SK-N-SH (cell line): ENCODE results near the gene TNRC6B. TPM values are rescaled to one million over a fixed set of nuclear protein-coding genes. Genes with fewer than 3 reads are reported as not detected.

ENCODE experiments used
- CTCF ChIA-PET: fragments of 300-600, 350-600 bp; formaldehyde crosslinking; extraction: SDS; loops from one replicate; lab custom pipeline; 2021; lab: Yijun Ruan, JAX
- POLR2A ChIA-PET: fragments of 350-600 bp; sonication (Branson Sonifier 250); formaldehyde crosslinking; extraction: SDS; loops from one replicate; lab custom pipeline; 2020; ENCODE audit warnings: antibody characterized with exemption, inconsistent platforms; lab: Yijun Ruan, JAX
- DNase-seq: peaks from one replicate; pipeline ENCODE4 v3.0.0; 2012
- H2AFZ ChIP-seq: fragments of 200-600 bp; sonication (generic); 2 replicates; pipeline ENCODE4 v1.8.1; 2016; ENCODE audit warnings: antibody characterized with exemption, mild to moderate bottlenecking, low read depth
- H3F3A ChIP-seq: fragments of 200-600 bp; sonication (generic); replicated peaks from 2 replicates; pipeline ENCODE3; 2016; ENCODE audit warnings: antibody characterized with exemption, mild to moderate bottlenecking; ENCODE audit not compliant: insufficient read depth
- H3K27ac ChIP-seq, 2 experiments: fragments of 200-500 bp in 1 of 2; fragments of 200-600 bp in 1 of 2; sonication (Bioruptor generic) in 1 of 2; sonication (generic), shearing (Covaris generic) in 1 of 2; 2 replicates each; pipeline versions ENCODE4 v1.5.1 to v1.6.1; 2014 to 2016; ENCODE audit warnings: low read depth in 2 of 2, inconsistent platforms in 1 of 2, low read length in 1 of 2, mild to moderate bottlenecking in 1 of 2, mixed read lengths in 1 of 2
- H3K27me3 ChIP-seq: fragments of 200-600 bp; sonication (generic), shearing (Covaris generic); 2 replicates; pipeline ENCODE4 v1.6.1; 2016; ENCODE audit warnings: mixed run types; ENCODE audit not compliant: insufficient read depth
- H3K36me3 ChIP-seq, 2 experiments: fragments of 200-500 bp in 1 of 2; fragments of 200-600 bp in 1 of 2; sonication (Bioruptor generic) in 1 of 2; sonication (generic) in 1 of 2; replicated peaks in 1 of 2; 2 replicates each; pipeline versions ENCODE3 to v1.5.1; 2014 to 2016; ENCODE audit warnings: low read length in 1 of 2, mild to moderate bottlenecking in 1 of 2; ENCODE audit not compliant: insufficient read depth in 2 of 2, control insufficient read depth in 1 of 2
- H3K4me1 ChIP-seq, 2 experiments: fragments of 200-500 bp in 1 of 2; fragments of 200-600 bp in 1 of 2; sonication (Bioruptor generic) in 1 of 2; sonication (generic), shearing (Covaris generic) in 1 of 2; 2 replicates each; pipeline versions ENCODE4 v1.5.1 to v1.6.1; 2014 to 2016; ENCODE audit warnings: low read depth in 1 of 2, low read length in 1 of 2, mixed run types in 1 of 2; ENCODE audit not compliant: insufficient read depth in 2 of 2, control insufficient read depth in 1 of 2
- H3K4me2 ChIP-seq: fragments of 200-600 bp; sonication (generic), shearing (Covaris generic); 2 replicates; pipeline ENCODE4 v1.6.1; 2017; ENCODE audit warnings: mixed run types
- H3K4me3 ChIP-seq, 2 experiments: fragments of 200-500 bp in 1 of 2; fragments of 200-600 bp in 1 of 2; sonication (Bioruptor generic) in 1 of 2; sonication (generic), shearing (Covaris generic) in 1 of 2; 2 replicates each; pipeline versions ENCODE4 v1.5.1 to v1.8.1; 2014 to 2016; ENCODE audit warnings: low read depth in 2 of 2, inconsistent platforms in 1 of 2, low read length in 1 of 2, mild to moderate bottlenecking in 1 of 2, mixed read lengths in 1 of 2, moderate library complexity in 1 of 2
- H3K79me2 ChIP-seq: fragments of 200-600 bp; sonication (generic); 2 replicates; pipeline ENCODE4 v1.8.1; 2017; ENCODE audit warnings: mild to moderate bottlenecking; ENCODE audit not compliant: insufficient read depth
- H3K9ac ChIP-seq: fragments of 200-600 bp; sonication (generic); 2 replicates; pipeline ENCODE4 v1.6.1; 2017; ENCODE audit warnings: mixed run types
- H3K9me2 ChIP-seq: fragments of 200-600 bp; sonication (generic); 2 replicates; pipeline ENCODE4 v1.6.1; 2017; ENCODE audit warnings: mixed run types
- H3K9me3 ChIP-seq: fragments of 200-600 bp; sonication (generic); 2 replicates; pipeline ENCODE4 v1.6.1; 2017; ENCODE audit warnings: mixed run types, mild to moderate bottlenecking, moderate library complexity
- H4K20me1 ChIP-seq: fragments of 200-600 bp; sonication (generic); 2 replicates; pipeline ENCODE4 v1.6.1; 2017; ENCODE audit warnings: mild to moderate bottlenecking, mixed run types; ENCODE audit not compliant: insufficient read depth
- ELF1 ChIP-seq: IDR thresholded peaks from 2 replicates; pipeline ENCODE4 v1.4.0; 2012
- EP300 ChIP-seq, 2 experiments: IDR thresholded peaks; 2 replicates each; pipeline versions ENCODE4 v1.4.0 to v1.6.1; 2012; ENCODE audit warnings: borderline replicate concordance in 1 of 2, low read depth in 1 of 2, low read length in 1 of 2
- EZH2phosphoT487 ChIP-seq: fragments of 200-600 bp; sonication (generic); IDR thresholded peaks from 2 replicates; pipeline ENCODE4 v1.6.1; 2017; ENCODE audit warnings: low read depth, mixed run types, mild to moderate bottlenecking, antibody characterized with exemption, moderate library complexity, borderline replicate concordance
- FOSL2 ChIP-seq: IDR thresholded peaks from 2 replicates; pipeline ENCODE4 v1.4.0; 2012; ENCODE audit warnings: low read depth, mild to moderate bottlenecking, moderate library complexity, borderline replicate concordance
- FOXJ3 ChIP-seq: sonication (generic); formaldehyde crosslinking; IDR thresholded peaks from 2 replicates; pipeline ENCODE4 v1.5.1; 2020; ENCODE audit warnings: mild to moderate bottlenecking, missing genetic modification reagents
- FOXM1 ChIP-seq: IDR thresholded peaks from 2 replicates; pipeline ENCODE4 v1.4.0; 2012; ENCODE audit warnings: low read depth, mild to moderate bottlenecking
- MXI1 ChIP-seq: IDR thresholded peaks from 2 replicates; pipeline ENCODE4 v1.6.1; 2012; ENCODE audit warnings: mild to moderate bottlenecking, low read depth, low read length, improper control_type of control experiment
- RAD21 ChIP-seq: IDR thresholded peaks from 2 replicates; pipeline ENCODE4 v1.6.1; 2012; ENCODE audit warnings: mild to moderate bottlenecking, low read length
- RCOR1 ChIP-seq: fragments of 150-350 bp; IDR thresholded peaks from 2 replicates; pipeline ENCODE4 v1.6.1; 2017; ENCODE audit warnings: antibody characterized with exemption, low read length
- RFX5 ChIP-seq: IDR thresholded peaks from 2 replicates; pipeline ENCODE4 v1.6.1; 2012; ENCODE audit warnings: mild to moderate bottlenecking, improper control_type of control experiment, low read length
- SIN3A ChIP-seq: IDR thresholded peaks from 2 replicates; pipeline ENCODE4 v1.6.1; 2012; ENCODE audit warnings: low read depth, mild to moderate bottlenecking, low read length, moderate library complexity, borderline replicate concordance
- TAF1 ChIP-seq: IDR thresholded peaks from 2 replicates; pipeline ENCODE4 v1.6.1; 2012; ENCODE audit warnings: low read depth, mild to moderate bottlenecking, low read length, moderate library complexity, borderline replicate concordance
- TCF12 ChIP-seq: IDR thresholded peaks from 2 replicates; pipeline ENCODE4 v1.4.0; 2012
- TEAD4 ChIP-seq: IDR thresholded peaks from 2 replicates; pipeline ENCODE4 v1.4.0; 2012; ENCODE audit warnings: mild to moderate bottlenecking, borderline replicate concordance; ENCODE audit not compliant: insufficient read depth
- USF1 ChIP-seq: IDR thresholded peaks from 2 replicates; pipeline ENCODE4 v1.4.0; 2012; ENCODE audit warnings: low read depth, borderline replicate concordance
- YY1 ChIP-seq: IDR thresholded peaks from 2 replicates; pipeline ENCODE4 v1.4.0; 2012; ENCODE audit warnings: low read depth, mild to moderate bottlenecking
- WGBS: methylation state at CpG from one replicate; pipeline ENCODE4 v1.1.6; 2017; ENCODE audit warnings: low lambda C conversion rate; 5-methylcytosine and 5-hydroxymethylcytosine counted together
- polyA plus RNA-seq, 3 experiments: library from polyadenylated mRNA; depleted of rRNA; stranded (reverse); fragments of >200 nt; gene quantifications; 2 replicates each; pipeline ENCODE4 v1.2.3, GENCODE V29; 2012
- TF ChIP-seq, protein P1 (sequence below): IDR thresholded peaks from 2 replicates; pipeline ENCODE4 v1.6.1; 2012; ENCODE audit warnings: mild to moderate bottlenecking, low read depth, low read length, moderate library complexity
- TF ChIP-seq, protein P2 (sequence below): fragments of 200-600 bp; sonication (generic); IDR thresholded peaks from 2 replicates; pipeline ENCODE4 v1.6.1; 2017; ENCODE audit warnings: antibody characterized with exemption, mild to moderate bottlenecking, moderate library complexity

The TNRC6B gene
- polyA plus RNA-seq, 1 of the 3 experiments (the other 2 are of a cell fraction) = 1.2 TPM

DNA sequence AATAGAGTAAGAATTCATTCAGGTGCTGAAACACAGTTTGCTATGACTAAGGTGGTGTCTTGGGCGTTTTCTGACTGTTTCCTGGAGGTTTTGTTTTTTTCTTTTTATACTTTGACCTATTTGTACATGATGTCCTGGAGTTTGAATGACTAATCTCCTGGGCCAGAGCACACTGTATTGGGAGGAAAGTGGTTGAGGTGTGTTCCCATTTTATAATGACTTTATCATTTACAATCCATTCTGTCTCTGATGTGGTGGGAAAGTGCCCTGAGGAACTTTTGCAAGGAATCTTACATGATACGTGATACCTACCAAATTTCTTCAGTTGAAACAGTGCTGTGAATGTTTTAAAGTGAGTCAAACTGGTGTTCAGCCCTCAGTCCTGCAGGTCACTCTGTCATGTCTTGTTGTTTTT is 80.8 kb downstream of the TNRC6B start:
- no peaks in the 10 kb centered on the region for H3K4me1 ChIP-seq
- H3K79me2 ChIP-seq = peaks cover 5% of the 10 kb centered on the region; the same call in 1 of the 2 replicates
- no peaks in the 10 kb centered on the region for H3K9me2 ChIP-seq
- no peak overlapping the region for H2AFZ ChIP-seq
- no peak overlapping the region for H3K4me3 ChIP-seq
- H3K9me3 ChIP-seq = no peaks in the 10 kb centered on the region
- H4K20me1 ChIP-seq = peaks cover 8% of the 10 kb centered on the region; the same call in 1 of the 2 replicates
- TF ChIP-seq MXI1 = no peak
- TF ChIP-seq, protein P1, sequence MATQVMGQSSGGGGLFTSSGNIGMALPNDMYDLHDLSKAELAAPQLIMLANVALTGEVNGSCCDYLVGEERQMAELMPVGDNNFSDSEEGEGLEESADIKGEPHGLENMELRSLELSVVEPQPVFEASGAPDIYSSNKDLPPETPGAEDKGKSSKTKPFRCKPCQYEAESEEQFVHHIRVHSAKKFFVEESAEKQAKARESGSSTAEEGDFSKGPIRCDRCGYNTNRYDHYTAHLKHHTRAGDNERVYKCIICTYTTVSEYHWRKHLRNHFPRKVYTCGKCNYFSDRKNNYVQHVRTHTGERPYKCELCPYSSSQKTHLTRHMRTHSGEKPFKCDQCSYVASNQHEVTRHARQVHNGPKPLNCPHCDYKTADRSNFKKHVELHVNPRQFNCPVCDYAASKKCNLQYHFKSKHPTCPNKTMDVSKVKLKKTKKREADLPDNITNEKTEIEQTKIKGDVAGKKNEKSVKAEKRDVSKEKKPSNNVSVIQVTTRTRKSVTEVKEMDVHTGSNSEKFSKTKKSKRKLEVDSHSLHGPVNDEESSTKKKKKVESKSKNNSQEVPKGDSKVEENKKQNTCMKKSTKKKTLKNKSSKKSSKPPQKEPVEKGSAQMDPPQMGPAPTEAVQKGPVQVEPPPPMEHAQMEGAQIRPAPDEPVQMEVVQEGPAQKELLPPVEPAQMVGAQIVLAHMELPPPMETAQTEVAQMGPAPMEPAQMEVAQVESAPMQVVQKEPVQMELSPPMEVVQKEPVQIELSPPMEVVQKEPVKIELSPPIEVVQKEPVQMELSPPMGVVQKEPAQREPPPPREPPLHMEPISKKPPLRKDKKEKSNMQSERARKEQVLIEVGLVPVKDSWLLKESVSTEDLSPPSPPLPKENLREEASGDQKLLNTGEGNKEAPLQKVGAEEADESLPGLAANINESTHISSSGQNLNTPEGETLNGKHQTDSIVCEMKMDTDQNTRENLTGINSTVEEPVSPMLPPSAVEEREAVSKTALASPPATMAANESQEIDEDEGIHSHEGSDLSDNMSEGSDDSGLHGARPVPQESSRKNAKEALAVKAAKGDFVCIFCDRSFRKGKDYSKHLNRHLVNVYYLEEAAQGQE = no peak
- TF ChIP-seq ELF1 = no peak
- no peak for TF ChIP-seq EZH2phosphoT487
- no peaks in the 10 kb centered on the region for H3K27me3 ChIP-seq
- CTCF ChIA-PET = interaction anchor here (1.6 kb wide), 1 partner anchor 89 kb away, joined by 5 read pairs; no protein-coding TSS in a partner anchor
- no peak overlapping the region for H3K9ac ChIP-seq
- H3F3A ChIP-seq = no peaks in the 10 kb centered on the region
- no peak overlapping the region for H3K4me2 ChIP-seq
- 0 out of 4 replicates have a peak overlapping the region, but pooled peaks of 1 of the 2 experiments have one; percentile 9 for H3K27ac ChIP-seq
- POLR2A ChIA-PET = no interaction called here
- DNase-seq = no peak
- WGBS = 66% methylated on average over 2 of the region's 2 CpGs
- no peaks in the 10 kb centered on the region for H3K36me3 ChIP-seq

GRCh38 chr22:40261783-40262182 is 84.1 kb downstream of the TNRC6B start:
- peaks cover 8% of the 10 kb centered on the region; the same call in 1 of the 2 replicates for H4K20me1 ChIP-seq
- 85% methylated on average over 5 of the region's 21 CpGs for WGBS
- TF ChIP-seq FOXJ3 (CRISPR knock-in tag) = no peak
- TF ChIP-seq, protein P1 = no peak
- no peak for TF ChIP-seq TEAD4
- no peak for TF ChIP-seq EP300 (IDR thresholded peaks at IDR 0.05; ENCODE audit: borderline replicate concordance in 1 of 2, low read depth in 1 of 2, low read length in 1 of 2)
- TF ChIP-seq FOSL2 = no peak
- TF ChIP-seq TAF1 = no peak
- TF ChIP-seq FOXM1 = no peak
- TF ChIP-seq RAD21 = no peak
- TF ChIP-seq SIN3A = no peak
- TF ChIP-seq TCF12 = no peak
- TF ChIP-seq, protein P2, sequence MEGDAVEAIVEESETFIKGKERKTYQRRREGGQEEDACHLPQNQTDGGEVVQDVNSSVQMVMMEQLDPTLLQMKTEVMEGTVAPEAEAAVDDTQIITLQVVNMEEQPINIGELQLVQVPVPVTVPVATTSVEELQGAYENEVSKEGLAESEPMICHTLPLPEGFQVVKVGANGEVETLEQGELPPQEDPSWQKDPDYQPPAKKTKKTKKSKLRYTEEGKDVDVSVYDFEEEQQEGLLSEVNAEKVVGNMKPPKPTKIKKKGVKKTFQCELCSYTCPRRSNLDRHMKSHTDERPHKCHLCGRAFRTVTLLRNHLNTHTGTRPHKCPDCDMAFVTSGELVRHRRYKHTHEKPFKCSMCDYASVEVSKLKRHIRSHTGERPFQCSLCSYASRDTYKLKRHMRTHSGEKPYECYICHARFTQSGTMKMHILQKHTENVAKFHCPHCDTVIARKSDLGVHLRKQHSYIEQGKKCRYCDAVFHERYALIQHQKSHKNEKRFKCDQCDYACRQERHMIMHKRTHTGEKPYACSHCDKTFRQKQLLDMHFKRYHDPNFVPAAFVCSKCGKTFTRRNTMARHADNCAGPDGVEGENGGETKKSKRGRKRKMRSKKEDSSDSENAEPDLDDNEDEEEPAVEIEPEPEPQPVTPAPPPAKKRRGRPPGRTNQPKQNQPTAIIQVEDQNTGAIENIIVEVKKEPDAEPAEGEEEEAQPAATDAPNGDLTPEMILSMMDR = no peak
- TF ChIP-seq YY1 = no peak
- TF ChIP-seq RCOR1 = no peak
- TF ChIP-seq RFX5 = no peak
- TF ChIP-seq USF1 = no peak

More at GRCh38 chr22:40261783-40262182, 84.1 kb downstream of the TNRC6B start:
- CTCF ChIA-PET = no interaction called here
- Histone ChIP-seq H3K4me3 (no peak overlapping the region), H3K27me3 (no peaks in the 10 kb centered on the region), H2AFZ (no peak overlapping the region), H3K4me1 (no peaks in the 10 kb centered on the region), H3F3A (no peaks in the 10 kb centered on the region), H3K9ac (no peak overlapping the region), H3K36me3 (peaks cover 0 to 4% of the 10 kb centered on the region in 2 experiments), H3K9me3 (no peaks in the 10 kb centered on the region), H3K9me2 (no peaks in the 10 kb centered on the region), H3K79me2 (peaks cover 9% of the 10 kb centered on the region; the same call in 1 of the 2 replicates), H3K27ac (no peak overlapping the region), H3K4me2 (no peak overlapping the region)
- POLR2A ChIA-PET = no interaction called here
- DNase-seq = no peak
